ENCODE data around the gene CCL27.
"Not testable (repeated sequence)": the region's sequence is repeated elsewhere in the genome, so short reads cannot be mapped to it uniquely, and the experiment has no call there.

Gene CCL27

GRCh38 chr9:34648673-34649072, 13.8 kb downstream of the CCL27 start:
- DNase-seq, result no peak

GRCh38 chr9:34647651-34648050, 14.8 kb downstream of the CCL27 start:
- DNase-seq, result no peak

GRCh38 chr9:34647084-34647403, 15.4 kb downstream of the CCL27 start:
- DNase-seq, result no peak

GRCh38 chr9:34646211-34647083, 16.0 kb downstream of the CCL27 start, which contains the start of gene GALT:
TSS of gene GALT (plus strand) at chr9:34646675. CDS start at chr9:34646705, 30 bp downstream.
- peak; percentile 96 for DNase-seq

- no peak for DNase-seq
Observed at GRCh38 chr9:34644766-34645314, 17.6 kb downstream of the CCL27 start.

GRCh38 chr9:34642679-34643078, 19.8 kb downstream of the CCL27 start:
- DNase-seq, result no peak

- DNase-seq, result not testable (repeated sequence)
Observed at GRCh38 chr9:34639322-34639721, 23.1 kb downstream of the CCL27 start.

- DNase-seq, result no peak
Observed at GRCh38 chr9:34638138-34638445, 24.4 kb downstream of the CCL27 start.

- peak; percentile 96 for DNase-seq
Observed at GRCh38 chr9:34637356-34638137, 24.9 kb downstream of the CCL27 start, which contains the start of gene SIGMAR1. TSS of gene SIGMAR1 (minus strand) at chr9:34637787. CDS start at chr9:34637697, 90 bp downstream.

GRCh38 chr9:34636791-34637355, 25.6 kb downstream of the CCL27 start:
- no peak for DNase-seq

- no peak for DNase-seq
Observed at GRCh38 chr9:34635556-34635955, 26.9 kb downstream of the CCL27 start.

- no peak for DNase-seq
Observed at GRCh38 chr9:34634551-34635248, 27.8 kb downstream of the CCL27 start.

- DNase-seq, result peak; percentile 80
Observed at GRCh38 chr9:34633851-34634550, 28.5 kb downstream of the CCL27 start.

GRCh38 chr9:34633166-34633565, 29.3 kb downstream of the CCL27 start:
- no peak for DNase-seq

- no peak for DNase-seq
Observed at GRCh38 chr9:34630402-34631154, 31.9 kb downstream of the CCL27 start.

GRCh38 chr9:34629491-34629808, 33.0 kb downstream of the CCL27 start:
- DNase-seq, result no peak

GRCh38 chr9:34628656-34629490, 33.6 kb downstream of the CCL27 start, which contains the start of gene ARID3C:
TSS of gene ARID3C (minus strand) at chr9:34629066. CDS start at chr9:34628014, 1,052 bp downstream.
- DNase-seq, result peak; percentile 62

GRCh38 chr9:34627716-34628655, 34.5 kb downstream of the CCL27 start:
- DNase-seq, result no peak

- no peak for DNase-seq
Observed at GRCh38 chr9:34625186-34625486, 37.3 kb downstream of the CCL27 start.

Measured in activated T-cell treated with anti-CD3 and anti-CD28 coated beads, Interleukin-2, amount 50 U/mL, for 1 hour (primary cell).